GM19468 (cell line): ENCODE results near the gene ANKS1A.
"Not testable (repeated sequence)": the region's sequence is repeated elsewhere in the genome, so short reads cannot be mapped to it uniquely, and the experiment has no call there.

ENCODE experiments used
- ATAC-seq: cut with Tn5 transposase; IDR thresholded peaks from one replicate; pipeline ENCODE4 v1.9.1; 2021; ENCODE audit warnings: mild to moderate bottlenecking, moderate library complexity, moderate number of reproducible peaks; ENCODE audit not compliant: unreplicated experiment; ENCODE audit errors: extremely low read depth

ANKS1A gene

GRCh38 chr6:35138191-35138590 lies 249.1 kb downstream of the ANKS1A start:
- ATAC-seq: not testable (repeated sequence)

DNA sequence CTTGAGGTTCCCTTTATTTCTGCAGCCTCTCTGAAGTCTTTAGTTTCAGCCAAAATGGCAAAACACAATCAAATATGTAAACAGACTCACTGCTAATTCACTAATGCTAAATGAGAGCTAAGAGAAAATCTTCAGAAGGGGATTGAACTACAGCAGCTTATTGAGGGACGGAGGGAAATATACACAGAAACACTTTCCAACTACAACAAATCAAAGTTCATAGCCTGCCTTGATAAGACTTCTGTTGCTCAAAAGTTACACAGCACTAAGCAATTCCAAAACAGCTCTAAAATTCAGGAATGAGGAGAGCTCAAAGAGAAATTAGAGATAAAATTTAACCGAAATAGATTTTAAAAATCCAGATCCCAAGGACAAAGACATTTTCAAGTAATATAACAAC lies 250.4 kb downstream of the ANKS1A start:
- no peak for ATAC-seq

DNA sequence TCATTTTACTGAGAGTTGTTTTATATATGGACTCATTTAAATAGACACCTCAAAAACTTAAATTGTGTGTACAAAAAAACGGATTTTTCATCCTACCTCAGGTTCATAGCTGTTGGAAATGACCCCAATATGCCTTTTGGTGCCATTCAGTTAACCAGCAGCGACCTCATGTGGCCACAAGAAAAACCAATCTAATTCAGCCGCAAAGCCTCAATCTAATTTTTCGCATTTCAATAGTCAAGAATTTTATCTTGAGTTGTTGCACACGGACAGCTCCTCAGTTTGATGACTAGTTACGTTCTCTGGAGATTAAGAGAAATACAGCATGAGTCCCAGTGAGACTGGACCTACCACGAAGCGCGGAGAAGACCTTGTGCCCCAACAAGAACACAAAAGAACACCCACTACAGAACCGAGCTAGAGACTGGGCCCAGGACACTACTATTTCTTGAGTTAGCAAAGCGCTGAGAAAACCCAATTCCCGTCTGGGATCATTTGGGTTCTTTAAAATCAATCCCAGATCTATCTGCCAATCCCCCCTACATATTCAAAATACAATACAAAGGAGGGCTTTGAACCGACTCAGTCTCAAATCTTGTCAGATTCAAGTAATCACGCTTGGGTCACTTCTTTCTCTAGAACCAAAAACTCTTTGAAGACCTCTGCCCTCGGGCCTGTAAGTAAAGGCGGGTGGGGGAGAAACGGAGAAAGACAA lies 251.0 kb downstream of the ANKS1A start:
- no peak for ATAC-seq

GRCh38 chr6:35140639-35141006 lies 251.6 kb downstream of the ANKS1A start:
- no peak for ATAC-seq
